GM12878 (cell line): ENCODE results near the gene PAK5. TPM values are rescaled to one million over a fixed set of nuclear protein-coding genes. Genes with fewer than 3 reads are reported as not detected.

Experiments used
- ATAC-seq: fragments of 200-7000 bp; cut with Tn5 transposase; 3 replicates; pipeline ENCODE4 v1.9.1; 2020; ENCODE audit warnings: mild to moderate bottlenecking, moderate library complexity
- BruUV-seq: library from RNA; stranded (reverse); fragments of 400-500 nt; replicated peaks from 2 replicates; lab custom pipeline; 2021; lab: Mats Ljungman, UMichigan
- CTCF ChIA-PET: fragments of 300-600 bp; sonication (Branson Sonifier 250); formaldehyde crosslinking; extraction: SDS; loops from one replicate; lab custom pipeline; 2021; ENCODE audit warnings: inconsistent platforms; lab: Yijun Ruan, JAX
- POLR2A ChIA-PET: fragments of 350-600 bp; formaldehyde crosslinking; extraction: SDS; loops from one replicate; lab custom pipeline; 2021; ENCODE audit warnings: inconsistent platforms; lab: Charles Lee
- RAD21 ChIA-PET: fragments of 300-600 bp; sonication (Branson Sonifier 250); formaldehyde crosslinking; loops from one replicate; lab custom pipeline; 2023; ENCODE audit warnings: antibody characterized with exemption; ENCODE audit not compliant: unreplicated experiment; lab: Charles Lee
- SMC1A ChIA-PET: fragments of 300-600 bp; sonication (Branson Sonifier 250); formaldehyde crosslinking; loops from one replicate; lab custom pipeline; 2023; ENCODE audit not compliant: unreplicated experiment, uncharacterized antibody; lab: Charles Lee
- DNase-seq: peaks from one replicate; pipeline ENCODE4 v3.0.0-alpha.2; 2011; ENCODE audit warnings: low read depth, low spot score
- FAIRE-seq: peaks from 3 replicates; lab custom pipeline; 2011; peaks lifted over from hg19 to GRCh38; lab: Jason Lieb, UNC
- H2AFZ ChIP-seq: 2 replicates; pipeline ENCODE4 v1.6.0; 2011; ENCODE audit warnings: low read depth, low read length, control low read depth; ENCODE audit not compliant: control insufficient read depth
- H3K27ac ChIP-seq: 2 replicates; pipeline ENCODE4 v1.5.1; 2011; ENCODE audit warnings: control low read depth; ENCODE audit not compliant: control insufficient read depth, insufficient read depth
- H3K27me3 ChIP-seq, 2 experiments: replicated peaks in 1 of 2; 2 replicates each; pipeline versions ENCODE4 v1.6.0 to v1.6.1; 2011; ENCODE audit warnings: low read length in 1 of 2; ENCODE audit not compliant: control insufficient read depth in 2 of 2, insufficient read depth in 2 of 2
- H3K36me3 ChIP-seq, 2 experiments: 2 replicates each; pipeline ENCODE4 v1.5.1; 2011; ENCODE audit warnings: low read length in 1 of 2; ENCODE audit not compliant: control insufficient read depth in 2 of 2, insufficient read depth in 2 of 2
- H3K4me1 ChIP-seq: 2 replicates; pipeline ENCODE4 v1.6.1; 2011; ENCODE audit warnings: mild to moderate bottlenecking, low read length, moderate library complexity, mixed read lengths; ENCODE audit not compliant: control insufficient read depth, insufficient read depth
- H3K4me2 ChIP-seq: 2 replicates; pipeline ENCODE4 v1.6.0; 2011; ENCODE audit warnings: control low read depth; ENCODE audit not compliant: control insufficient read depth, insufficient read depth
- H3K4me3 ChIP-seq: fragments of 200-600 bp; sonication (generic); 2 replicates; pipeline ENCODE4 v1.5.1; 2016
- H3K79me2 ChIP-seq: 2 replicates; pipeline ENCODE4 v1.6.0; 2011; ENCODE audit warnings: low read length; ENCODE audit not compliant: control insufficient read depth, insufficient read depth
- H3K9ac ChIP-seq: 2 replicates; pipeline ENCODE4 v1.8.0; 2011; ENCODE audit warnings: low read length, control low read depth, mixed read lengths; ENCODE audit not compliant: control insufficient read depth, insufficient read depth
- H3K9me3 ChIP-seq: replicated peaks from 3 replicates; pipeline ENCODE4 v1.5.1; 2011; ENCODE audit warnings: mild to moderate bottlenecking, low read length; ENCODE audit not compliant: control insufficient read depth, insufficient read depth
- H4K20me1 ChIP-seq: 2 replicates; pipeline ENCODE4 v1.6.0; 2011; ENCODE audit not compliant: control insufficient read depth, insufficient read depth
- IKZF1 ChIP-seq: fragments of 450-650 bp; conservative IDR thresholded peaks from 2 replicates; pipeline ENCODE4 v1.6.1; 2017; ENCODE audit warnings: antibody characterized with exemption, mild to moderate bottlenecking
- ZBTB4 ChIP-seq: fragments of 450-650 bp; formaldehyde crosslinking; IDR thresholded peaks from 2 replicates; pipeline ENCODE4 v1.4.0; 2022; ENCODE audit warnings: mild to moderate bottlenecking, moderate library complexity
- ZNF274 ChIP-seq: IDR thresholded peaks from one replicate; pipeline ENCODE4 v1.8.0; 2011; ENCODE audit not compliant: insufficient read length, insufficient read depth
- WGBS: methylation state at CpG from one replicate; pipeline ENCODE4 v1.1.6; 2016; ENCODE audit warnings: low lambda C conversion rate; ENCODE audit not compliant: insufficient replicate concordance, insufficient coverage; ENCODE audit errors: missing lambda C conversion rate; 5-methylcytosine and 5-hydroxymethylcytosine counted together
- in situ Hi-C: fragments of 300-500 bp; cut with MboI; formaldehyde crosslinking; loops from 9 replicates; pipeline ENCODE4 v1.14.3; 2018; ENCODE audit warnings: mixed read lengths
- intact Hi-C: fragments of 100-400 bp; cut with micrococcal nuclease; formaldehyde crosslinking; loops from one replicate; pipeline ENCODE4 v1.14.2; 2022; ENCODE audit not compliant: unreplicated experiment
- polyA plus RNA-seq, 11 experiments: library from polyadenylated mRNA; depleted of rRNA in 4 of 11; unstranded in 6 of 11; stranded (reverse) in 5 of 11; fragments of >200 nt; fragmentation: Nextera tagmentation in 4 of 11; fragmentation: Illumina TruSeq in 1 of 11; extraction: Ambion mirVana in 4 of 11; extraction: Trizol in 1 of 11; gene quantifications; 1 replicate in 1 of 11; 2 replicates in 10 of 11; pipeline versions ENCODE4 v1.2.1 to v1.2.3, GENCODE V29; 2011 to 2016; ENCODE audit warnings: inconsistent platforms in 2 of 11, missing spikeins in 2 of 11, low read depth in 1 of 11
- total RNA-seq, 4 experiments: library from RNA; depleted of rRNA in 3 of 4; stranded (reverse); fragments of >200 nt in 3 of 4; fragmentation: Illumina TruSeq in 1 of 4; extraction: Trizol in 1 of 4; gene quantifications; 2 replicates each; pipeline versions ENCODE4 v1.2.1 to v1.2.3, GENCODE V29; 2013 to 2021

PAK5 gene
- total and polyA plus RNA-seq, 10 of the 15 experiments (the other 5 are each of a cell fraction or from before 2014, with no cell fraction given) = not detected

GRCh38 chr20:9710685-9711084 lies 128.2 kb downstream of the PAK5 start:
- FAIRE-seq = no peak
- ChIA-PET RAD21 (no interaction called here), CTCF (no interaction called here), POLR2A (no interaction called here), SMC1A (interaction anchor here (0.6 kb wide), 1 partner anchor 12 kb away, joined by 4 read pairs; no protein-coding TSS in a partner anchor)
- no peaks in the 10 kb centered on the region for H4K20me1 ChIP-seq
- BruUV-seq = no TSS peak
- H3K79me2 ChIP-seq = no peaks in the 10 kb centered on the region
- no peaks in the 10 kb centered on the region for H3K9me3 ChIP-seq
- intact Hi-C loops (loop anchor here (10.0 kb wide), 1 partner anchor 56 kb away; no protein-coding TSS in a partner anchor), in situ Hi-C loops (no loop called here)
- ATAC-seq = no peak
- no peak overlapping the region for H3K27ac ChIP-seq
- WGBS = 0% methylated on average over 3 of the region's 3 CpGs
- TF ChIP-seq ZBTB4 (CRISPR knock-in tag) (no peak), ZNF274 (no peak), IKZF1 (no peak)
- no peak overlapping the region for H2AFZ ChIP-seq
- no peak overlapping the region for H3K4me2 ChIP-seq
- no peak overlapping the region for H3K9ac ChIP-seq
- no peaks in the 10 kb centered on the region for H3K4me1 ChIP-seq
- no peaks in the 10 kb centered on the region for H3K27me3 ChIP-seq
- DNase-seq = no peak
- no peaks in the 10 kb centered on the region for H3K36me3 ChIP-seq
- no peak overlapping the region for H3K4me3 ChIP-seq
